Activated naive CD8-positive, alpha-beta T cell (primary cell): ENCODE data around the gene OGT.
"Not testable (repeated sequence)": the region's sequence is repeated elsewhere in the genome, so short reads cannot be mapped to it uniquely, and the experiment has no call there.

Experiments
- H3K27ac Mint-ChIP-seq: one replicate; pipeline ENCODE4 v1.8.0; 2021; ENCODE audit warnings: mixed read lengths
- H3K27me3 Mint-ChIP-seq: one replicate; pipeline ENCODE4 v1.8.0; 2021; ENCODE audit warnings: mixed read lengths
- H3K36me3 Mint-ChIP-seq: one replicate; pipeline ENCODE4 v1.8.0; 2021; ENCODE audit warnings: mixed read lengths
- H3K4me1 Mint-ChIP-seq: one replicate; pipeline ENCODE4 v1.8.0; 2021; ENCODE audit warnings: low read depth, mixed read lengths
- H3K4me3 Mint-ChIP-seq: one replicate; pipeline ENCODE4 v1.8.0; 2021; ENCODE audit warnings: mild to moderate bottlenecking, mixed read lengths
- H3K9me3 Mint-ChIP-seq: one replicate; pipeline ENCODE4 v1.8.0; 2021; ENCODE audit warnings: low read depth, mixed read lengths

The OGT gene

DNA sequence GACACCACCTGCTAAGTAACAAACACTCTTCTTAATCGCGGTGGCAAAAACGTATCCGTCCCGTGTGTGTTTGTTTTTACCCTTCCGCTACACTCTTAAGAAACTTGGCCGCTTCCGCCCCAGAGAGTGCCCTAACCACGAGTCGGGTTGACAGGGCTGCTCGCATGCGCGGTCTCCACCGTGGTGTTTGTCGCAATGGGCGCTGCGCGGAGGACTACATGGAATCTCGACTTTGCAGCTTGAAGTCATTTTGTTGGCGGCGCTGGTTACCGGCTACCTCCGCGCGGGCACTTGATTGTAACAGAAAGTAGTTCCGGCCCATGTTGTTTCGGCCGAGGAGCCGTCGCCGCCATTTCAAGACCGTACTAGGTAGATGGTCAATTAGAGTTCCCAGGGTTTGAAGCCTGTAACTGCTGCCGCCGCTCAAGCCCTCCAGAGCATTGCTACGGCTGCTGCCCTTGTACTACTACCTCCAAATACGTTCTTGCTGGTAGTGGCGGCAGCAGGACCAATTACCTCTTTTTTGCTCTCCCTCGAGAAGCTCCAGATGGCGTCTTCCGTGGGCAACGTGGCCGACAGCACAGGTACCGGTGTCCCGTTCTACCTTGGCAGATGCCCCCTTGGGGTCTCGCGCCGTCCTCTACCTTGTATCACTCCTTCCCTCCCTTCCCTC lies at the start of gene OGT:
TSS of gene OGT (plus strand) at position 352 of the 673 bp plus-strand sequence. CDS start at position 548, 196 bp downstream.
- Mint-ChIP-seq H3K4me1 (peaks cover 24% of the 10 kb centered on the region), H3K27me3 (no peaks in the 10 kb centered on the region), H3K9me3 (no peaks in the 10 kb centered on the region), H3K36me3 (peaks cover 6% of the 10 kb centered on the region), H3K4me3 (peak within 1 kb of the TSS; percentile 93), H3K27ac (peak within 1 kb of the TSS; percentile 95)

- Mint-ChIP-seq H3K4me3 (no peak overlapping the region), H3K9me3 (no peaks in the 10 kb centered on the region), H3K27me3 (no peaks in the 10 kb centered on the region), H3K4me1 (peaks cover 9% of the 10 kb centered on the region), H3K36me3 (no peaks in the 10 kb centered on the region), H3K27ac (no peak overlapping the region)
Observed at GRCh38 chrX:71487814-71488213, 45.1 kb upstream of the OGT start.

DNA sequence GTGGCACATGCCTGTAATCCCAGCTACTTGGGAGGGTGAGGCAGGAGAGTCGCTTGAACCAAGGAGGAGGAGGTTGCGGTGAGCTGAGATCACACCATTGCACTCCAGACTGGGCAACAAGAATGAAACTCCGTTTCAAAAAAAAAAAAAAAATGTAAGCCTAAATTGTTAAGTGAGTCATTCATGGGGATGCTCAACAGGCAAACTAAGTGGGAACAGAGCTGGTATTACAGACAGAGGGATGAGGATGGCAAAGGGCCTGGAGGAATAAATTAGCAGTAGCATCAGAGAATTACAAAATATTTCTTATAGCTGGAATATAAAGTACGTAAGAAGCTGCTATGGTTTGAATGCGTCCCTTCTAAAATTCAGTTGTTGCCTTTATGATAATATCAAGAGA lies 43.4 kb upstream of the OGT start:
- H3K9me3 Mint-ChIP-seq = no peaks in the 10 kb centered on the region
- H3K36me3 Mint-ChIP-seq = no peaks in the 10 kb centered on the region
- no peak overlapping the region for H3K27ac Mint-ChIP-seq
- H3K4me1 Mint-ChIP-seq = peaks cover 11% of the 10 kb centered on the region
- H3K4me3 Mint-ChIP-seq = no peak overlapping the region
- H3K27me3 Mint-ChIP-seq = no peaks in the 10 kb centered on the region

- Mint-ChIP-seq H3K9me3 (no peaks in the 10 kb centered on the region), H3K36me3 (no peaks in the 10 kb centered on the region), H3K4me1 (peaks cover 11% of the 10 kb centered on the region), H3K27me3 (no peaks in the 10 kb centered on the region), H3K27ac (peak overlapping the region; percentile 87), H3K4me3 (peak overlapping the region; percentile 89)
Observed at GRCh38 chrX:71492231-71493065, 40.5 kb upstream of the OGT start.

DNA sequence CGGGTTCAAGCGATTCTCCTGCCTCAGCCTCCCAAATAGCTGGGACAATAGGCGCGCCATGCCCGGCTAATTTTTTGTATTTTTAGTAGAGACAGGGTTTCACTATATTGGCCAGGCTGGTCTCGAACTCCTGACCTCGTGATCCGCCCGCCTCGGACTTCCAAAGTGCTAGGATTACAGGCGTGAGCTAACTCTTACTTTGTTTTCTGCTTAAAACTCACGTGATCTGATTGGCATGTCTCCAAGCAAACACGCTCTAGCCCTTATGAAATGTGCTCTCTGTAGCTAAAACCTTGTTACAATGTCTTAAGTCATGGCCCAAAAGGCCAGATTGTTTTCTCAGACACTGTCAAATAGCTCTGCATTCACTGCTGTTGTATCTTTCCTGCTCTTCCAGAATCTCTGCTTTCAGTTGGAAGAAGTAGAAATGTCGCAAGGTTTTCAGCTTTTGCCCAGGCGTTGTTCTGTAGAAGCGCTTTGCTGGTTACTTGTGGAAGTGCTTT lies 39.7 kb upstream of the OGT start:
- H3K4me1 Mint-ChIP-seq = peaks cover 11% of the 10 kb centered on the region
- H3K36me3 Mint-ChIP-seq = no peaks in the 10 kb centered on the region
- no peaks in the 10 kb centered on the region for H3K9me3 Mint-ChIP-seq
- H3K27ac Mint-ChIP-seq = no peak overlapping the region
- H3K27me3 Mint-ChIP-seq = no peaks in the 10 kb centered on the region
- peak overlapping the region; percentile 89 for H3K4me3 Mint-ChIP-seq

GRCh38 chrX:71495979-71496378 lies 36.9 kb upstream of the OGT start:
- H3K4me3 Mint-ChIP-seq, H3K9me3 Mint-ChIP-seq, H3K36me3 Mint-ChIP-seq, H3K4me1 Mint-ChIP-seq, H3K27me3 Mint-ChIP-seq, H3K27ac Mint-ChIP-seq: not testable (repeated sequence)

GRCh38 chrX:71496476-71496875 lies 36.4 kb upstream of the OGT start:
- Mint-ChIP-seq H3K36me3 (no peaks in the 10 kb centered on the region), H3K4me3 (no peak overlapping the region), H3K27ac (no peak overlapping the region), H3K9me3 (no peaks in the 10 kb centered on the region), H3K4me1 (peaks cover 7% of the 10 kb centered on the region), H3K27me3 (no peaks in the 10 kb centered on the region)

DNA sequence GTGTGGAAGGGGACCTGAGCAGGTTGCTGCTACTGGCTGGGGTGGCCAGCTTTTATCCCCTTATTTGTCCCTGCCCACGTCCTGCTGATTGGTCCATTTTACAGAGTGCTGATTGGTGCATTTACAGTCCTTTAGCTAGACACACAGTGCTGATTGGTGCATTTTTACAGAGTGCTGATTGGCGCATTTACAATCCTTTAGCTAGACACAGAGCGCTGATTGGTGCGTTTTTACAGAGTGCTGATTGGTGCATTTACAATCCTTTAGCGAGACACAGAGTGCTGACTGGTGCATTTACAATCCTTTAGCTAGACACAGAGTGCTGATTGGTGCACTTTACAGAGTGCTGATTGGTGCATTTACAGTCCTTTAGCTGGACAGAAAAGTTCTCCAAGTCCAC lies 30.8 kb upstream of the OGT start:
- H3K36me3 Mint-ChIP-seq, H3K27me3 Mint-ChIP-seq, H3K4me1 Mint-ChIP-seq, H3K27ac Mint-ChIP-seq, H3K4me3 Mint-ChIP-seq, H3K9me3 Mint-ChIP-seq: not testable (repeated sequence)

DNA sequence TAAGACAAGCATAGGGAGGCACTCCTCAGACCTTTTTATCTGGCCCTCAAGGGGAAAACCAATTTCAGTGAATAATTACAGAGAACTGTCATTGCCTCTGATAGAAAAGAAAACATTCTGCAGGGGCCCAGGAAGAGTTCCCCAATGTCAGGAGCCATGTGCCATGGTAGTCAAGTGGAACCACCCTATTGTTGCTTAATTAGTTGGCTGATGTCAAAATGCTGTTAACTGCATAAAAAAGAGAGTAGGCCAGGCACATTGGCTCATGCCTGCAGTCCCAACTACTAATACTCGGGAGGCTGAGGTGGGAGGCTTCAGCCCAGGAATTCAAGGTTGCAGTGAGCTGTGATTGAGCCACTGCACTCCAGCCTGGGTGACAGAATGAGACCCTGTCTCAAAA lies 28.6 kb upstream of the OGT start:
- Mint-ChIP-seq H3K9me3 (no peaks in the 10 kb centered on the region), H3K27ac (no peak overlapping the region), H3K4me3 (no peak overlapping the region)

DNA sequence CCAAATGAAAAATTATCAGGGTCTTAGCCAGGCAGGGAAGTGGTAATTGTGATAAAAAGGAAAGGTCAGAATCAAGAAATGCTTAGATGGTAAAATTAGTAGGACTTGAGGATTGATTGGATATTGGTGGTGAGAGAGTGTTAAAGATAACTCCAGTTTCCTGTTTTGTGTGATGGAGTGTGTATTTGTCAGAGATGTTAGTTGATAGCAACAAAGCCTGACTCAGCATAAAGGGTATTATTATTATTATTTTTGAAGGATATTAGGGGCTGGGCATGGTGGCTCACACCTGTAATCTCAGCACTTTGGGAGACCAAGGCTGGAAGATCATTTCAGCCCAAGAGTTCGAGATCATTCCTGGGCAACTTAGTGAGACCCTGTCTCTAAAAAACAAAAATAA lies 23.6 kb upstream of the OGT start:
- Mint-ChIP-seq H3K4me3 (no peak overlapping the region), H3K4me1 (peaks cover 9% of the 10 kb centered on the region), H3K9me3 (no peaks in the 10 kb centered on the region), H3K36me3 (no peaks in the 10 kb centered on the region), H3K27ac (peak overlapping the region; percentile 41), H3K27me3 (no peaks in the 10 kb centered on the region)

More for the DNA sequence above, 28.6 kb upstream of the OGT start:
- H3K4me1 Mint-ChIP-seq = no peaks in the 10 kb centered on the region
- no peaks in the 10 kb centered on the region for H3K36me3 Mint-ChIP-seq
- H3K27me3 Mint-ChIP-seq = no peaks in the 10 kb centered on the region

DNA sequence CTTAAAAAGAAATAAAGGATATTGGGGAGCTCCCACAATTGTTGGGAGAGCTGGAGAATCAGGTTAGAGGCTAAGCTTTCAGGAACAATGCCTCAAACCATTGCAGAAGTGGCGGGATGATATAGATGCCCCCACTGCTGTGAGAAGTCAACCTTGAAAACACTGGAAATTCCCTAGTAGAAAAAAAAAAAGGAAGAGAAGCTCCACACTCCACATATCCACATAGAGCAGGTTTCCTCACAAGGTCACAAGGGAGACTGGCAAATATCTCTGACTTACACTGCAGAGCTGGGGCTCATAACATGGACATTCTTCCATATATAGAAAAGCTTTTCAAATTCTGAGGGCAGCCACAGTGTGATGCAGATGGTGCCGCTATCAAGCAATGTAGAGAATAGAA lies 22.7 kb upstream of the OGT start:
- H3K36me3 Mint-ChIP-seq = no peaks in the 10 kb centered on the region
- H3K27me3 Mint-ChIP-seq = no peaks in the 10 kb centered on the region
- peak overlapping the region; percentile 5 for H3K27ac Mint-ChIP-seq
- peaks cover 18% of the 10 kb centered on the region for H3K4me1 Mint-ChIP-seq
- H3K4me3 Mint-ChIP-seq = no peak overlapping the region
- H3K9me3 Mint-ChIP-seq = no peaks in the 10 kb centered on the region

DNA sequence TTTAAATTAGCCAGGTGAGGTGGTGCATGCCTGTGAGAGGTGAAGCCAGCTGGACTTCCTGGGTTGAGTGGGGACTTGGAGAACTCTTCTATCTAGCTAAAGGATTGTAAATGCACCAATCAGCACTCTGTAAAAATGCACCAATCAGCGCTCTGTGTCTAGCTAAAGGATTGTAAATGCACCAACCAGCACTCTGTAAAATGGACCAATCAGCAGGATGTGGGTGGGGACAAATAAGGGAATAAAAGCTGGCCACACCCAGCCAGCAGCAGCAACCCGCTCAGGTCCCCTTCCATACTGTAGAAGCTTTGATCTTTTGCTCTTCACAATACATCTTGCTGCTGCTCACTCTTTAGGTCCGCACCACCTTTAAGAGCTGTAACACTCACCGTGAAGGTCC lies 19.2 kb upstream of the OGT start:
- not testable (repeated sequence) for H3K27ac Mint-ChIP-seq, H3K36me3 Mint-ChIP-seq, H3K9me3 Mint-ChIP-seq, H3K4me3 Mint-ChIP-seq, H3K27me3 Mint-ChIP-seq
- peaks cover 23% of the 10 kb centered on the region for H3K4me1 Mint-ChIP-seq

GRCh38 chrX:71514367-71515037 lies 18.4 kb upstream of the OGT start:
- Mint-ChIP-seq H3K27ac (peak overlapping the region; percentile 82), H3K4me3 (peak overlapping the region; percentile 70), H3K9me3 (no peaks in the 10 kb centered on the region), H3K36me3 (no peaks in the 10 kb centered on the region), H3K27me3 (no peaks in the 10 kb centered on the region), H3K4me1 (peaks cover 23% of the 10 kb centered on the region)

DNA sequence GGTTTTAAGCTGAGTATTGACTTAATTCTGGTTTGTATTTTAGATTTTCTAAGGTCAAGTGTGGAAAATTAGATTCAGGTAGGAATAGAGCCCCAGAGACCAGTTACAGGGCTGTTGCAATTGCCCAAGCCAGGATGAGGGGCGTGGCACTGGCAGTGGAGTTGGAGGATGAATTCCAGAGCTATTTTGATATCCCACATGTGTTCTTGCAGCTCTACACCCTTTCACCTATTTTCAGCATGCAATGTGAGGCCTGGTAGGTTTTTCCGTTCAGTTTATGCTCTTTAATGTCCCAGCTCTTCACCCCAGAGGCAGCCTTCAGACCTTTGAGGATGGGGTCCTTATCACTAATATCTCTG lies 17.9 kb upstream of the OGT start:
- peaks cover 23% of the 10 kb centered on the region for H3K4me1 Mint-ChIP-seq
- no peak overlapping the region for H3K4me3 Mint-ChIP-seq
- H3K27ac Mint-ChIP-seq = peak overlapping the region; percentile 82
- H3K27me3 Mint-ChIP-seq = no peaks in the 10 kb centered on the region
- H3K36me3 Mint-ChIP-seq = no peaks in the 10 kb centered on the region
- H3K9me3 Mint-ChIP-seq = no peaks in the 10 kb centered on the region

DNA sequence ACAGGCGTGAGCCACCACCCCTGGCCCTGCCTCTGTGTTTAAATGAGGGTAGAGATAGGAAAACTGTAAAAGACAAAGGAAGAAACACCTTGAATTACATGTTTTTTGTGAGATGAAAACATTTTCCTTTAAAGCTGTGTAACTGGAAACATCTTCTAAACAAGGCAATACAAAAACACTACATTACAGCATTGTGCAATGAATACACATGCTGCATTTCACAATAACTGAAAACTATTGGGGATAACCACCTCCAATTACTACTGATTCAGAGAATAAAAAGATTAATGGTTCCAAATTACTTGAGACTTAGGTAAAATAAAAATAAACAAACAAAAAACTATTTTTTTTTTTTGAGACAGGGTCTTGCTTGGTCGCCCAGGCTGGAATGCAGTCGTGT lies 7.6 kb upstream of the OGT start:
- Mint-ChIP-seq H3K4me3 (no peak overlapping the region), H3K36me3 (no peaks in the 10 kb centered on the region), H3K27ac (no peak overlapping the region), H3K9me3 (no peaks in the 10 kb centered on the region), H3K4me1 (peaks cover 8% of the 10 kb centered on the region), H3K27me3 (no peaks in the 10 kb centered on the region)
